ENCODE results near the gene PLA2G4B. TPM values are rescaled to one million over a fixed set of nuclear protein-coding genes. Genes with fewer than 3 reads are reported as not detected.

PLA2G4B gene
- total and polyA plus RNA-seq, 2 experiments from 2014 or later = 1.4 to 1.6 TPM

DNA sequence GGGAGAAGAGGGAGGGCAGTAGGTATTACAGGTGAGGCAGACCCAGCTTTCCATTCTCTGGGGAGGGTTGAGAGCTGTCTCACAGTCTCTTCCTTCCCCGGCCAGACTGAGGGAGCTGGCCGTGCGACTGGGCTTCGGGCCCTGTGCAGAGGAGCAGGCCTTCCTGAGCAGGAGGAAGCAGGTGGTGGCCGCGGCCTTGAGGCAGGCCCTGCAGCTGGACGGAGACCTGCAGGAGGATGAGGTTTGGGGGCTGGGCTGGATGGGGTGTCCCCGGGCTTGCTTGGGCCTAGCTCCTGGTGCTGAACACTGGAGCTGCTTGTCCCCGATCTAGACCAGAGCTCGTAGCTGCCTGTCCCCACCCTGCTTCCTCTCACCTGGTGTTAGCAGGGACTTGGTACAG is 4.9 kb downstream of the PLA2G4B start:
- WGBS, 2 experiments (ENCODE audit: low coverage in 1 of 2, low lambda C conversion rate in 2 of 2, missing lambda C conversion rate in 2 of 2) = 82 to 89% methylated on average over 9 to 10 of the region's 10 CpGs
- no peaks in the 10 kb centered on the region; the same call in 1 of the 2 replicates for H3K36me3 ChIP-seq (ENCODE audit: low read depth)
- H3K27ac ChIP-seq = no peak overlapping the region
- TF ChIP-seq EZH2phosphoT487 (IDR thresholded peaks at IDR 0.05; ENCODE audit: insufficient read depth, low read depth) (no peak), EZH2 (IDR thresholded peaks at IDR 0.05; ENCODE audit: insufficient read depth, poor library complexity, severe bottlenecking) (no peak)
- no peak overlapping the region for H3K9ac ChIP-seq
- H2AFZ ChIP-seq = no peak overlapping the region
- no peaks in the 10 kb centered on the region for H3F3A ChIP-seq (ENCODE audit: insufficient read depth)
- no peak overlapping the region for H3K4me3 ChIP-seq
- H4K20me1 ChIP-seq (ENCODE audit: insufficient read depth) = no peaks in the 10 kb centered on the region
- no peak overlapping the region for H3K4me2 ChIP-seq (ENCODE audit: unreplicated experiment)
- no peaks in the 10 kb centered on the region for H3K9me3 ChIP-seq (ENCODE audit: low read depth)
- no peak for DNase-seq
- H3K27me3 ChIP-seq (replicated peaks; ENCODE audit: insufficient read depth) = no peaks in the 10 kb centered on the region
- H3K79me2 ChIP-seq (ENCODE audit: insufficient read depth) = no peaks in the 10 kb centered on the region
- no peaks in the 10 kb centered on the region for H3K9me2 ChIP-seq (ENCODE audit: insufficient read depth)
- no peaks in the 10 kb centered on the region for H3K4me1 ChIP-seq (ENCODE audit: insufficient read depth)
- in situ Hi-C loops (cut with MboI) = no loop called here

DNA sequence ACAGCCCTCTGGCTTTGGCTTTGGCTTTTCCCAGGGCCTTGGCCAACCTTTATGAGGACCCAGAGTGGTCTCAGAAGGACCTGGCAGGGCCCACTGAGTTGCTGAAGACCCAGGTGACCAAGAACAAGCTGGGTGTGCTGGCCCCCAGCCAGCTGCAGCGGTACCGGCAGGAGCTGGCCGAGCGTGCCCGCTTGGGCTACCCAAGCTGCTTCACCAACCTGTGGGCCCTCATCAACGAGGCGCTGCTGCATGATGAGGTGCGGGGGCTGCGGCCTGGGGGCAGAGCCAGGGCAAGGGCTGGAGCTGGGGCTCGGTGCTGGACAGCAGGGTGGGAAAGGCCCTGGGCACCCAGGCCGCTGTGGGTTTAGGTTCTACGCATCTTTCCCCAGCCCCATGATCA is 6.2 kb downstream of the PLA2G4B start:
- no peaks in the 10 kb centered on the region for H3F3A ChIP-seq (ENCODE audit: insufficient read depth)

DNA sequence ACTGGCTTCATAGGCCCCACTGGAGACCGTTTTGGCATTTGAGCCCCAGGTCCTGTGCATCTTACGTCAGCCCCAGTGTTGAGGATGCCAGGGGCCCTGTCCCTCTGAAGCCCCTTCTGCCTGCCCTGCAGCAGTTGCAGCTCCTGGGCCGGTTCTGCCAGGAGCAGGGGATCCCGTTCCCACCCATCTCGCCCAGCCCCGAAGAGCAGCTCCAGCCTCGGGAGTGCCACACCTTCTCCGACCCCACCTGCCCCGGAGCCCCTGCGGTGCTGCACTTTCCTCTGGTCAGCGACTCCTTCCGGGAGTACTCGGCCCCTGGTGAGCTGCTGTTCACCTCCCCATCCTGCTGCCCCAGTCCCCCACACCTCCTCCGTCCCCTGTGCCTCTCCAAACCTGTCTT is 8.6 kb downstream of the PLA2G4B start:
- TF ChIP-seq EZH2phosphoT487 (IDR thresholded peaks at IDR 0.05; ENCODE audit: insufficient read depth, low read depth) (no peak), EZH2 (IDR thresholded peaks at IDR 0.05; ENCODE audit: insufficient read depth, poor library complexity, severe bottlenecking) (no peak)
- Histone ChIP-seq H2AFZ (no peak overlapping the region), H3K4me1 (ENCODE audit: insufficient read depth) (no peaks in the 10 kb centered on the region), H4K20me1 (ENCODE audit: insufficient read depth) (no peaks in the 10 kb centered on the region), H3K27ac (no peak overlapping the region), H3K4me2 (ENCODE audit: unreplicated experiment) (no peak overlapping the region), H3K27me3 (replicated peaks; ENCODE audit: insufficient read depth) (no peaks in the 10 kb centered on the region), H3K9me3 (ENCODE audit: low read depth) (no peaks in the 10 kb centered on the region), H3K9me2 (ENCODE audit: insufficient read depth) (no peaks in the 10 kb centered on the region), H3K9ac (no peak overlapping the region), H3K79me2 (ENCODE audit: insufficient read depth) (no peaks in the 10 kb centered on the region), H3K4me3 (no peak overlapping the region), H3F3A (ENCODE audit: insufficient read depth) (0 out of 2 replicates have a peak, but pooled peaks cover 3% of the 10 kb centered on the region), H3K36me3 (ENCODE audit: low read depth) (no peaks in the 10 kb centered on the region; the same call in 1 of the 2 replicates)
- in situ Hi-C loops (cut with MboI) = no loop called here
- DNase-seq = no peak
- WGBS, 2 experiments (ENCODE audit: low coverage in 1 of 2, low lambda C conversion rate in 2 of 2, missing lambda C conversion rate in 2 of 2) = 91% methylated on average over 8 to 14 of the region's 14 CpGs

More for the DNA sequence above, 6.2 kb downstream of the PLA2G4B start:
- H3K27me3 ChIP-seq (replicated peaks; ENCODE audit: insufficient read depth) = no peaks in the 10 kb centered on the region
- no peaks in the 10 kb centered on the region for H4K20me1 ChIP-seq (ENCODE audit: insufficient read depth)
- H3K9me3 ChIP-seq (ENCODE audit: low read depth) = no peaks in the 10 kb centered on the region
- H2AFZ ChIP-seq = no peak overlapping the region
- no peak overlapping the region for H3K4me2 ChIP-seq (ENCODE audit: unreplicated experiment)
- TF ChIP-seq EZH2 (IDR thresholded peaks at IDR 0.05; ENCODE audit: insufficient read depth, poor library complexity, severe bottlenecking) (no peak), EZH2phosphoT487 (IDR thresholded peaks at IDR 0.05; ENCODE audit: insufficient read depth, low read depth) (no peak)
- DNase-seq = no peak
- no peaks in the 10 kb centered on the region; the same call in 1 of the 2 replicates for H3K36me3 ChIP-seq (ENCODE audit: low read depth)
- H3K9me2 ChIP-seq (ENCODE audit: insufficient read depth) = no peaks in the 10 kb centered on the region
- no peak overlapping the region for H3K9ac ChIP-seq
- WGBS, 2 experiments (ENCODE audit: low coverage in 1 of 2, low lambda C conversion rate in 2 of 2, missing lambda C conversion rate in 2 of 2) = 85 to 94% methylated on average over 7 to 11 of the region's 12 CpGs
- no peak overlapping the region for H3K27ac ChIP-seq
- no peak overlapping the region for H3K4me3 ChIP-seq
- in situ Hi-C loops (cut with MboI) = no loop called here
- H3K4me1 ChIP-seq (ENCODE audit: insufficient read depth) = no peaks in the 10 kb centered on the region
- no peaks in the 10 kb centered on the region for H3K79me2 ChIP-seq (ENCODE audit: insufficient read depth)

DNA sequence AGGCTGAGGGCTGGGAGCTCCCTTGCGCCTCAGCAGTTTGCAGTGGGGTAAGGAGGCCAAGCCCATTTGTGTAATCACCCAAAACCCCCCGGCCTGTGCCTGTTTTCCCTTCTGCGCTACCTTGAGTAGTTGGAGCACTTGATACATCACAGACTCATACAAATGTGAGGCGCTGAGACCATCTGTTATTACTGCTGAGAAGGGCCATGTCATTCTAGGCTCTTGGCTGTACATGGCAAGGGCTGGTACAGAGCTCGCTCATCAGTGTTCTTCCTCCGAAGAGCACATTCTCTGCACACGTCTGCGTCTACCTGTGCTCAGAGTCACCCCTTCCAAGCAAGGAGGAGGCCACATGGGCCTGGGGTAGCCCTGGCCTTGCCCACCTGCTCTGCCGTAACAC is 9.3 kb downstream of the PLA2G4B start:
- Histone ChIP-seq H3K4me1 (ENCODE audit: insufficient read depth) (no peaks in the 10 kb centered on the region), H3F3A (ENCODE audit: insufficient read depth) (0 out of 2 replicates have a peak, but pooled peaks cover 3% of the 10 kb centered on the region), H3K4me2 (ENCODE audit: unreplicated experiment) (no peak overlapping the region), H3K36me3 (ENCODE audit: low read depth) (no peaks in the 10 kb centered on the region; the same call in 1 of the 2 replicates), H3K9me3 (ENCODE audit: low read depth) (no peaks in the 10 kb centered on the region), H3K79me2 (ENCODE audit: insufficient read depth) (no peaks in the 10 kb centered on the region), H3K4me3 (no peak overlapping the region), H3K27ac (no peak overlapping the region), H3K9me2 (ENCODE audit: insufficient read depth) (no peaks in the 10 kb centered on the region), H3K27me3 (replicated peaks; ENCODE audit: insufficient read depth) (no peaks in the 10 kb centered on the region), H4K20me1 (ENCODE audit: insufficient read depth) (no peaks in the 10 kb centered on the region), H3K9ac (no peak overlapping the region), H2AFZ (no peak overlapping the region)
- WGBS, 2 experiments (ENCODE audit: low coverage in 1 of 2, low lambda C conversion rate in 2 of 2, missing lambda C conversion rate in 2 of 2) = 93 to 97% methylated on average over 9 of the region's 9 CpGs
- TF ChIP-seq EZH2phosphoT487 (IDR thresholded peaks at IDR 0.05; ENCODE audit: insufficient read depth, low read depth) (no peak), EZH2 (IDR thresholded peaks at IDR 0.05; ENCODE audit: insufficient read depth, poor library complexity, severe bottlenecking) (no peak)
- in situ Hi-C loops (cut with MboI) = no loop called here
- DNase-seq = no peak

DNA sequence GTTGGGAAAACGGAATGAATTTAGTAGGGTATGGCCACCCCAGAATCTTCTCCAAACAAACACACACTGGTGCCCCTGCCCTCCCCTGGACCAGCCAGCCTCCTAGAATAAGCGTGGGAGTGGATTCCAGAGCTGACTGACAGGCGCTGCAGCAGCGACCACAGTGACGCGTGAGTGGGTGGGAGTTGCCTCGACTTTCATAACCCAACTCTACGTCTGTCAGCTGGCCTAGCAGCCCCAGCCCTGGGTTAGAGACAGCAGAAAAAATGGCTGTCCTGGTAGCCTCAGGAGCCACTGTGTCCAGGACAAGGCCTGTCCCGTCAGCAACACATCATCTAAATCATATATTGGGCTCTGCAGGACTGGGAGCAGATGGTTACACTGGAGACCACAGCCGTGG is 10.0 kb downstream of the PLA2G4B start:
- Histone ChIP-seq H3K79me2 (ENCODE audit: insufficient read depth) (no peaks in the 10 kb centered on the region), H3K9ac (no peak overlapping the region), H3F3A (ENCODE audit: insufficient read depth) (0 out of 2 replicates have a peak, but pooled peaks cover 3% of the 10 kb centered on the region), H2AFZ (no peak overlapping the region), H3K4me3 (no peak overlapping the region), H3K27ac (no peak overlapping the region), H3K4me2 (ENCODE audit: unreplicated experiment) (no peak overlapping the region), H3K9me3 (ENCODE audit: low read depth) (no peaks in the 10 kb centered on the region), H3K9me2 (ENCODE audit: insufficient read depth) (no peaks in the 10 kb centered on the region), H3K36me3 (ENCODE audit: low read depth) (no peaks in the 10 kb centered on the region; the same call in 1 of the 2 replicates), H3K27me3 (replicated peaks; ENCODE audit: insufficient read depth) (no peaks in the 10 kb centered on the region), H4K20me1 (ENCODE audit: insufficient read depth) (no peaks in the 10 kb centered on the region), H3K4me1 (ENCODE audit: insufficient read depth) (no peaks in the 10 kb centered on the region)
- in situ Hi-C loops (cut with MboI) = no loop called here
- no peak for DNase-seq
- TF ChIP-seq EZH2phosphoT487 (IDR thresholded peaks at IDR 0.05; ENCODE audit: insufficient read depth, low read depth) = no peak
- no peak for TF ChIP-seq EZH2 (IDR thresholded peaks at IDR 0.05; ENCODE audit: insufficient read depth, poor library complexity, severe bottlenecking)
- WGBS, 2 experiments (ENCODE audit: low coverage in 1 of 2, low lambda C conversion rate in 2 of 2, missing lambda C conversion rate in 2 of 2) = 88 to 90% methylated on average over 10 of the region's 10 CpGs
